Ascending aorta (tissue), 2 donors: Measurements from ENCODE around the gene GNAQ. TPM values are rescaled to one million over a fixed set of nuclear protein-coding genes. Genes with fewer than 3 reads are reported as not detected.
A peak's percentile ranks its signal among the peaks of the same experiment; 100 is the strongest.

Experiments
- DNase-seq, 2 donors: peaks; one replicate each; pipeline ENCODE4 v3.0.0-alpha.2; 2019; ENCODE audit warnings: low spot score in 2 of 2
- H3K27ac ChIP-seq, 2 donors: fragments of 200-600 bp; sonication (generic); one replicate each; pipeline ENCODE4 v1.5.1; 2016 to 2017; ENCODE audit warnings: mild to moderate bottlenecking in 1 of 2
- H3K27me3 ChIP-seq: fragments of 200-600 bp; sonication (generic); one replicate; pipeline ENCODE4 v1.5.1; 2017
- H3K36me3 ChIP-seq, 2 donors: fragments of 200-600 bp; sonication (generic); one replicate each; pipeline ENCODE4 v1.5.1; 2016
- H3K4me1 ChIP-seq, 2 donors: fragments of 200-600 bp; sonication (generic); one replicate each; pipeline ENCODE4 v1.5.1; 2016 to 2017; ENCODE audit warnings: mild to moderate bottlenecking in 1 of 2
- H3K4me3 ChIP-seq, 2 donors: fragments of 200-600 bp; sonication (generic); one replicate each; pipeline ENCODE4 v1.5.1; 2016 to 2017; ENCODE audit warnings: mild to moderate bottlenecking in 1 of 2
- H3K9me3 ChIP-seq, 2 donors: fragments of 200-600 bp; sonication (generic); one replicate each; pipeline ENCODE4 v1.5.1; 2016
- intact Hi-C: fragments of 100-400 bp; cut with DNase I; formaldehyde crosslinking; loops from one replicate; pipeline ENCODE4 v1.15.1; 2023
- total RNA-seq: library from RNA; depleted of rRNA; stranded (reverse); fragments of >200 nt; gene quantifications from one replicate; pipeline ENCODE4 v1.1.0, GENCODE V29; 2016
- TF ChIP-seq, protein P1 (sequence below), 3 experiments: fragments of 200-600 bp in 2 of 3; fragments of 450-650 bp in 1 of 3; sonication (generic) in 2 of 3; IDR thresholded peaks; one replicate each; pipeline ENCODE4 v1.5.1; 2016 to 2019; ENCODE audit warnings: antibody characterized with exemption in 3 of 3, mild to moderate bottlenecking in 1 of 3, moderate library complexity in 1 of 3

GNAQ gene
- total RNA-seq, 1 donor from 2014 or later: 29.2 TPM

GRCh38 chr9:78000221-78000620 lies 31.4 kb downstream of the GNAQ start:
- H3K27ac ChIP-seq: no peak overlapping the region
- DNase-seq: no peak
- H3K36me3 ChIP-seq: no peaks in the 10 kb centered on the region
- TF ChIP-seq, protein P1, sequence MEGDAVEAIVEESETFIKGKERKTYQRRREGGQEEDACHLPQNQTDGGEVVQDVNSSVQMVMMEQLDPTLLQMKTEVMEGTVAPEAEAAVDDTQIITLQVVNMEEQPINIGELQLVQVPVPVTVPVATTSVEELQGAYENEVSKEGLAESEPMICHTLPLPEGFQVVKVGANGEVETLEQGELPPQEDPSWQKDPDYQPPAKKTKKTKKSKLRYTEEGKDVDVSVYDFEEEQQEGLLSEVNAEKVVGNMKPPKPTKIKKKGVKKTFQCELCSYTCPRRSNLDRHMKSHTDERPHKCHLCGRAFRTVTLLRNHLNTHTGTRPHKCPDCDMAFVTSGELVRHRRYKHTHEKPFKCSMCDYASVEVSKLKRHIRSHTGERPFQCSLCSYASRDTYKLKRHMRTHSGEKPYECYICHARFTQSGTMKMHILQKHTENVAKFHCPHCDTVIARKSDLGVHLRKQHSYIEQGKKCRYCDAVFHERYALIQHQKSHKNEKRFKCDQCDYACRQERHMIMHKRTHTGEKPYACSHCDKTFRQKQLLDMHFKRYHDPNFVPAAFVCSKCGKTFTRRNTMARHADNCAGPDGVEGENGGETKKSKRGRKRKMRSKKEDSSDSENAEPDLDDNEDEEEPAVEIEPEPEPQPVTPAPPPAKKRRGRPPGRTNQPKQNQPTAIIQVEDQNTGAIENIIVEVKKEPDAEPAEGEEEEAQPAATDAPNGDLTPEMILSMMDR (IDR thresholded peaks at IDR 0.05): no peak
- no peaks in the 10 kb centered on the region for H3K27me3 ChIP-seq
- no peak overlapping the region for H3K4me3 ChIP-seq
- H3K9me3 ChIP-seq: no peaks in the 10 kb centered on the region
- H3K4me1 ChIP-seq: peaks cover 6 to 16% of the 10 kb centered on the region in 2 donors
- intact Hi-C loops: no loop called here

GRCh38 chr9:77999231-77999631 lies 32.4 kb downstream of the GNAQ start:
- intact Hi-C loops: no loop called here
- peak overlapping the region; percentile 11 to 29 for H3K27ac ChIP-seq
- no peaks in the 10 kb centered on the region for H3K9me3 ChIP-seq
- peaks cover 6 to 16% of the 10 kb centered on the region in 2 donors for H3K4me1 ChIP-seq
- TF ChIP-seq, protein P1 (IDR thresholded peaks at IDR 0.05): no peak
- no peaks in the 10 kb centered on the region for H3K27me3 ChIP-seq
- no peak overlapping the region for H3K4me3 ChIP-seq
- H3K36me3 ChIP-seq: no peaks in the 10 kb centered on the region
- DNase-seq: no peak

GRCh38 chr9:77997611-77998284 lies 33.9 kb downstream of the GNAQ start:
- Histone ChIP-seq H3K27me3 (no peaks in the 10 kb centered on the region), H3K4me1 (peaks cover 6 to 16% of the 10 kb centered on the region in 2 donors), H3K9me3 (no peaks in the 10 kb centered on the region), H3K36me3 (no peaks in the 10 kb centered on the region), H3K27ac (no peak overlapping the region), H3K4me3 (no peak overlapping the region)
- TF ChIP-seq, protein P1 (IDR thresholded peaks at IDR 0.05): no peak
- DNase-seq: no peak
- intact Hi-C loops: no loop called here

- H3K36me3 ChIP-seq: no peaks in the 10 kb centered on the region
- no peak overlapping the region for H3K4me3 ChIP-seq
- no peak for DNase-seq
- H3K27me3 ChIP-seq: no peaks in the 10 kb centered on the region
- peaks cover 0 to 16% of the 10 kb centered on the region in 2 donors for H3K4me1 ChIP-seq
- intact Hi-C loops: no loop called here
- H3K9me3 ChIP-seq: no peaks in the 10 kb centered on the region
- H3K27ac ChIP-seq: no peak overlapping the region
- TF ChIP-seq, protein P1 (IDR thresholded peaks at IDR 0.05): no peak
Measured at GRCh38 chr9:77996696-77997095, 34.9 kb downstream of the GNAQ start.

GRCh38 chr9:77991191-77991590 lies 40.4 kb downstream of the GNAQ start:
- DNase-seq: no peak
- H3K4me1 ChIP-seq: peaks cover 0 to 6% of the 10 kb centered on the region in 2 donors
- H3K36me3 ChIP-seq: no peaks in the 10 kb centered on the region
- no peaks in the 10 kb centered on the region for H3K27me3 ChIP-seq
- H3K9me3 ChIP-seq: no peaks in the 10 kb centered on the region
- no peak overlapping the region for H3K27ac ChIP-seq
- no peak overlapping the region for H3K4me3 ChIP-seq
- intact Hi-C loops: no loop called here
- TF ChIP-seq, protein P1 (IDR thresholded peaks at IDR 0.05): no peak
